Spleen (tissue), 11 donors: Measurements from ENCODE around the gene CCDC69. TPM values are rescaled to one million over a fixed set of nuclear protein-coding genes. Genes with fewer than 3 reads are reported as not detected.
"Not testable (repeated sequence)": the region's sequence is repeated elsewhere in the genome, so short reads cannot be mapped to it uniquely, and the experiment has no call there.

ENCODE experiments used
- DNase-seq: peaks from one replicate; pipeline ENCODE4 v3.0.0-alpha.2; 2020
- H3K27ac ChIP-seq, 8 donors: fragments of 200-600 bp; sonication (generic) in 7 of 8; 1 replicate in 4 of 8; 2 replicates in 4 of 8; pipeline versions ENCODE4 v1.5.0 to v1.8.0; 2016 to 2021; ENCODE audit warnings: inconsistent platforms in 4 of 8, mild to moderate bottlenecking in 4 of 8, moderate library complexity in 1 of 8
- H3K27me3 ChIP-seq, 7 donors: fragments of 200-600 bp; sonication (generic) in 6 of 7; replicated peaks in 1 of 7; 1 replicate in 4 of 7; 2 replicates in 3 of 7; pipeline versions ENCODE4 v1.5.0 to v1.8.0; 2016 to 2021; ENCODE audit warnings: inconsistent platforms in 3 of 7, mild to moderate bottlenecking in 1 of 7
- H3K36me3 ChIP-seq, 6 donors: fragments of 200-600 bp; sonication (generic) in 5 of 6; 1 replicate in 4 of 6; 2 replicates in 2 of 6; pipeline versions ENCODE4 v1.5.0 to v1.8.0; 2016 to 2021; ENCODE audit warnings: inconsistent platforms in 2 of 6
- H3K4me1 ChIP-seq, 6 donors: fragments of 200-600 bp; sonication (generic) in 5 of 6; 1 replicate in 3 of 6; 2 replicates in 3 of 6; pipeline versions ENCODE4 v1.5.0 to v1.8.0; 2016 to 2021; ENCODE audit warnings: inconsistent platforms in 3 of 6
- H3K4me3 ChIP-seq, 8 donors: fragments of 200-600 bp; sonication (generic) in 7 of 8; 1 replicate in 4 of 8; 2 replicates in 4 of 8; pipeline versions ENCODE4 v1.5.0 to v1.8.0; 2016 to 2021; ENCODE audit warnings: inconsistent platforms in 4 of 8, mild to moderate bottlenecking in 4 of 8, moderate library complexity in 2 of 8
- H3K9me3 ChIP-seq, 8 donors: fragments of 200-600 bp; sonication (generic) in 7 of 8; 1 replicate in 4 of 8; 2 replicates in 4 of 8; pipeline versions ENCODE4 v1.5.0 to v1.8.0; 2016 to 2021; ENCODE audit warnings: inconsistent platforms in 4 of 8
- CTCF ChIP-seq, 11 experiments: fragments of 200-600 bp in 7 of 11; fragments of 450-650 bp in 4 of 11; sonication (generic) in 4 of 11; IDR thresholded peaks in 8 of 11; conservative IDR thresholded peaks in 3 of 11; 1 replicate in 7 of 11; 2 replicates in 4 of 11; pipeline versions ENCODE4 v1.4.0 to v1.8.0; 2016 to 2021; ENCODE audit warnings: antibody characterized with exemption in 11 of 11, inconsistent platforms in 4 of 11, mild to moderate bottlenecking in 1 of 11
- POLR2A ChIP-seq, 3 donors: fragments of 450-650 bp; IDR thresholded peaks; one replicate each; pipeline ENCODE4 v1.5.1; 2017; ENCODE audit warnings: antibody characterized with exemption in 3 of 3, mild to moderate bottlenecking in 1 of 3
- POLR2AphosphoS5 ChIP-seq, 3 donors: sonication (generic); formaldehyde crosslinking; IDR thresholded peaks; one replicate each; pipeline ENCODE4 v1.5.1; 2017; ENCODE audit warnings: antibody characterized with exemption in 3 of 3
- WGBS, 5 donors: extraction: QIAGEN DNeasy Blood & Tissue Kit in 3 of 5; methylation state at CpG; one replicate each; pipeline versions ENCODE4 v1.1.5 to v1.1.7; 2013 to 2018; 5-methylcytosine and 5-hydroxymethylcytosine counted together
- intact Hi-C: fragments of 100-400 bp; cut with DNase I; formaldehyde crosslinking; loops from one replicate; pipeline ENCODE4 v1.15.0; 2023; ENCODE audit warnings: low total_unique reads
- polyA plus RNA-seq, 3 donors: library from polyadenylated mRNA; stranded (reverse); fragments of 200-250 nt; gene quantifications; one replicate each; pipeline ENCODE4 v1.2.1, GENCODE V29; 2013
- total RNA-seq, 7 donors: library from RNA; depleted of rRNA in 3 of 7; stranded (reverse); fragments of >200 nt in 3 of 7; fragmentation: NEBNext Ultra II Directional in 4 of 7; extraction: Animal tissue kit (Norgen Biotek cat#: 25700) in 4 of 7; gene quantifications; one replicate each; pipeline versions ENCODE4 v1.1.0 to v1.2.1, GENCODE V29; 2016 to 2021
- donor health status: healthy with polysubstance abuse.
- donor health status: DM: no; HTN: no; CAD: no; lungs with moderate emphysema.
- donor health status: DM: no; HTN: no; CAD: no.
- donor health status: Bipolar disorder and iron deficiency.
- donor health status: healthy.
- donor health status: DM: no; HTN: no; CAD: no.
- donor health status: DM: yes; HTN: yes; CAD: no.

The CCDC69 gene
- total and polyA plus RNA-seq, 10 donors = 37.7 to 145 (median 94.9) TPM

- no peak for TF ChIP-seq CTCF (IDR thresholded peaks at IDR 0.05 in 8 of 11, conservative IDR thresholded peaks at IDR 0.05 in 3 of 11)
- TF ChIP-seq POLR2A (IDR thresholded peaks at IDR 0.05) = no peak
- TF ChIP-seq POLR2AphosphoS5 (IDR thresholded peaks at IDR 0.05) = no peak
- intact Hi-C loops = no loop called here
- Histone ChIP-seq H3K36me3 (peaks cover 0 to 91% (median 37%) of the 10 kb centered on the region in 6 donors), H3K4me1 (peaks cover 21 to 86% (median 37%) of the 10 kb centered on the region in 6 donors), H3K27ac (peak overlapping the region in 4 of 8 donors; percentile 25 to 60 (median 38)), H3K4me3 (no peak overlapping the region), H3K9me3 (no peaks in the 10 kb centered on the region), H3K27me3 (no peaks in the 10 kb centered on the region)
- WGBS, 5 donors = 79 to 93% (median 85%) methylated on average over 6 of the region's 6 CpGs
- no peak for DNase-seq
These were observed 22.8 kb downstream of the CCDC69 start for GRCh38 chr5:151200913-151201595.

GRCh38 chr5:151199581-151200185 lies 24.2 kb downstream of the CCDC69 start:
- Histone ChIP-seq H3K27ac (peak overlapping the region in 3 of 8 donors; percentile 19 to 49 (median 36)), H3K4me1 (peaks cover 29 to 86% (median 46%) of the 10 kb centered on the region in 6 donors), H3K4me3 (no peak overlapping the region), H3K36me3 (peaks cover 0 to 81% (median 35%) of the 10 kb centered on the region in 6 donors), H3K27me3 (no peaks in the 10 kb centered on the region), H3K9me3 (no peaks in the 10 kb centered on the region)
- no peak for DNase-seq
- 81 to 97% (median 85%) methylated on average over 7 of the region's 7 CpGs for WGBS, 5 donors
- intact Hi-C loops = no loop called here
- no peak for TF ChIP-seq CTCF (IDR thresholded peaks at IDR 0.05 in 8 of 11, conservative IDR thresholded peaks at IDR 0.05 in 3 of 11)
- no peak for TF ChIP-seq POLR2AphosphoS5 (IDR thresholded peaks at IDR 0.05)
- TF ChIP-seq POLR2A (IDR thresholded peaks at IDR 0.05) = no peak

- Histone ChIP-seq H3K36me3 (peaks cover 0 to 81% (median 32%) of the 10 kb centered on the region in 6 donors), H3K27me3 (no peaks in the 10 kb centered on the region), H3K4me3 (no peak overlapping the region), H3K9me3 (no peaks in the 10 kb centered on the region), H3K27ac (peak overlapping the region in 2 of 8 donors; percentile 21 to 36), H3K4me1 (peaks cover 29 to 87% (median 50%) of the 10 kb centered on the region in 6 donors)
- WGBS, 5 donors = 90 to 96% (median 93%) methylated on average over 5 of the region's 5 CpGs
- TF ChIP-seq POLR2AphosphoS5 (IDR thresholded peaks at IDR 0.05) (no peak), POLR2A (IDR thresholded peaks at IDR 0.05) (no peak), CTCF (IDR thresholded peaks at IDR 0.05 in 8 of 11, conservative IDR thresholded peaks at IDR 0.05 in 3 of 11) (no peak)
- intact Hi-C loops = no loop called here
- DNase-seq = no peak
These were observed 25.0 kb downstream of the CCDC69 start for GRCh38 chr5:151198861-151199260.

- Histone ChIP-seq H3K4me1 (peaks cover 19 to 90% (median 41%) of the 10 kb centered on the region in 6 donors), H3K27ac (peak overlapping the region; percentile 29 to 84 (median 64)), H3K36me3 (peaks cover 0 to 88% (median 38%) of the 10 kb centered on the region in 6 donors), H3K9me3 (peaks cover 0 to 10% (median 8%) of the 10 kb centered on the region in 8 donors)
- WGBS, 5 donors = 90 to 94% (median 93%) methylated on average over 9 of the region's 9 CpGs
- H3K4me3 ChIP-seq, intact Hi-C loops, H3K27me3 ChIP-seq, DNase-seq: not testable (repeated sequence)
These were observed 26.6 kb downstream of the CCDC69 start for GRCh38 chr5:151197291-151197600.
